ENCODE measurements around the gene TNIP2.

TNIP2 gene

GRCh38 chr4:2716236-2716635, 39.9 kb downstream of the TNIP2 start:
- Histone ChIP-seq H4K20me1 (ENCODE audit: insufficient read depth, low read length) (no peaks in the 10 kb centered on the region), H2AFZ (ENCODE audit: low read length) (no peak overlapping the region), H3K27ac (ENCODE audit: low read length) (no peak overlapping the region), H3K4me2 (ENCODE audit: low read depth, low read length) (no peak overlapping the region), H3F3A (ENCODE audit: insufficient read depth, low read length) (no peaks in the 10 kb centered on the region; the same call in 1 of the 2 replicates), H3K9me3 (replicated peaks; ENCODE audit: insufficient read depth, low read length) (no peaks in the 10 kb centered on the region), H3K9me2 (replicated peaks; ENCODE audit: insufficient read depth, low read length) (no peaks in the 10 kb centered on the region), H3K9ac (ENCODE audit: low read length) (no peak overlapping the region), H3K4me3 (ENCODE audit: low read length) (no peak overlapping the region), H3K27me3 (replicated peaks; ENCODE audit: insufficient read depth, low read length) (no peaks in the 10 kb centered on the region), H3K36me3 (replicated peaks; ENCODE audit: insufficient read depth, low read length) (no peaks in the 10 kb centered on the region; the same call in 1 of the 2 replicates), H3K4me1 (ENCODE audit: low read length) (no peaks in the 10 kb centered on the region), H3K79me2 (ENCODE audit: low read length) (no peaks in the 10 kb centered on the region)
- no peak for TF ChIP-seq EZH2phosphoT487 (IDR thresholded peaks at IDR 0.05; ENCODE audit: low read length)
- TF ChIP-seq CTCF (IDR thresholded peaks at IDR 0.05; ENCODE audit: low read length) = no peak
- TF ChIP-seq EZH2 (optimal IDR thresholded peaks at IDR 0.05; ENCODE audit: low read depth, low read length) = no peak
- no peak for DNase-seq

- TF ChIP-seq EZH2phosphoT487 (IDR thresholded peaks at IDR 0.05; ENCODE audit: low read length) (no peak), CTCF (IDR thresholded peaks at IDR 0.05; ENCODE audit: low read length) (no peak), EZH2 (optimal IDR thresholded peaks at IDR 0.05; ENCODE audit: low read depth, low read length) (no peak)
- DNase-seq = no peak
- Histone ChIP-seq H3K79me2 (ENCODE audit: low read length) (no peaks in the 10 kb centered on the region), H3K27me3 (replicated peaks; ENCODE audit: insufficient read depth, low read length) (no peaks in the 10 kb centered on the region), H3K27ac (ENCODE audit: low read length) (no peak overlapping the region), H3K4me3 (ENCODE audit: low read length) (no peak overlapping the region), H3K9me3 (replicated peaks; ENCODE audit: insufficient read depth, low read length) (no peaks in the 10 kb centered on the region), H3K4me1 (ENCODE audit: low read length) (no peaks in the 10 kb centered on the region), H2AFZ (ENCODE audit: low read length) (no peak overlapping the region), H3K9me2 (replicated peaks; ENCODE audit: insufficient read depth, low read length) (no peaks in the 10 kb centered on the region), H3K4me2 (ENCODE audit: low read depth, low read length) (no peak overlapping the region), H3F3A (ENCODE audit: insufficient read depth, low read length) (no peaks in the 10 kb centered on the region; the same call in 1 of the 2 replicates), H4K20me1 (ENCODE audit: insufficient read depth, low read length) (no peaks in the 10 kb centered on the region), H3K9ac (ENCODE audit: low read length) (no peak overlapping the region), H3K36me3 (replicated peaks; ENCODE audit: insufficient read depth, low read length) (no peaks in the 10 kb centered on the region)
Observed at GRCh38 chr4:2715426-2715825, 40.7 kb downstream of the TNIP2 start.

GRCh38 chr4:2714918-2715317, 41.2 kb downstream of the TNIP2 start:
- no peak for TF ChIP-seq EZH2 (optimal IDR thresholded peaks at IDR 0.05; ENCODE audit: low read depth, low read length)
- no peak for TF ChIP-seq EZH2phosphoT487 (IDR thresholded peaks at IDR 0.05; ENCODE audit: low read length)
- TF ChIP-seq CTCF (IDR thresholded peaks at IDR 0.05; ENCODE audit: low read length) = no peak
- Histone ChIP-seq H3F3A (ENCODE audit: insufficient read depth, low read length) (no peaks in the 10 kb centered on the region; the same call in 1 of the 2 replicates), H3K9ac (ENCODE audit: low read length) (no peak overlapping the region), H3K27ac (ENCODE audit: low read length) (no peak overlapping the region), H3K4me3 (ENCODE audit: low read length) (no peak overlapping the region), H3K9me3 (replicated peaks; ENCODE audit: insufficient read depth, low read length) (no peaks in the 10 kb centered on the region), H3K36me3 (replicated peaks; ENCODE audit: insufficient read depth, low read length) (no peaks in the 10 kb centered on the region), H3K79me2 (ENCODE audit: low read length) (no peaks in the 10 kb centered on the region), H3K4me2 (ENCODE audit: low read depth, low read length) (no peak overlapping the region), H3K9me2 (replicated peaks; ENCODE audit: insufficient read depth, low read length) (no peaks in the 10 kb centered on the region), H2AFZ (ENCODE audit: low read length) (no peak overlapping the region), H4K20me1 (ENCODE audit: insufficient read depth, low read length) (no peaks in the 10 kb centered on the region), H3K4me1 (ENCODE audit: low read length) (no peaks in the 10 kb centered on the region), H3K27me3 (replicated peaks; ENCODE audit: insufficient read depth, low read length) (no peaks in the 10 kb centered on the region)
- no peak for DNase-seq

Measured in MM.1S (cell line).